COLO668 (cell line): ENCODE data around the gene PGM5.

Experiments
- DNase-seq: peaks from one replicate; lab custom pipeline; 2025; ENCODE audit not compliant: unreplicated experiment; lab: John Stamatoyannopoulos, UW

Gene PGM5

GRCh38 chr9:68431307-68431706 lies 74.9 kb downstream of the PGM5 start:
- DNase-seq: no peak

GRCh38 chr9:68433531-68434110 lies 77.2 kb downstream of the PGM5 start:
- no peak for DNase-seq

GRCh38 chr9:68437785-68438184 lies 81.4 kb downstream of the PGM5 start:
- DNase-seq: no peak

GRCh38 chr9:68443624-68444023 lies 87.2 kb downstream of the PGM5 start:
- no peak for DNase-seq

- no peak for DNase-seq
These were observed 90.4 kb downstream of the PGM5 start for GRCh38 chr9:68446836-68447235.

- no peak for DNase-seq
These were observed 91.2 kb downstream of the PGM5 start for GRCh38 chr9:68447611-68448010.

GRCh38 chr9:68454579-68455334 lies 98.3 kb downstream of the PGM5 start:
- no peak for DNase-seq

- no peak for DNase-seq
These were observed 99.0 kb downstream of the PGM5 start for GRCh38 chr9:68455451-68455850.

- DNase-seq: no peak
These were observed 101.4 kb downstream of the PGM5 start for GRCh38 chr9:68457803-68458202.

GRCh38 chr9:68458918-68459317 lies 102.5 kb downstream of the PGM5 start:
- no peak for DNase-seq

GRCh38 chr9:68462105-68462775 lies 105.8 kb downstream of the PGM5 start:
- DNase-seq: no peak

GRCh38 chr9:68470067-68470466 lies 113.7 kb downstream of the PGM5 start:
- DNase-seq: no peak

- no peak for DNase-seq
These were observed 114.2 kb downstream of the PGM5 start for GRCh38 chr9:68470634-68471033.

- DNase-seq: no peak
These were observed 115.7 kb downstream of the PGM5 start for GRCh38 chr9:68472119-68472518.

GRCh38 chr9:68473790-68474189 lies 117.4 kb downstream of the PGM5 start:
- no peak for DNase-seq

GRCh38 chr9:68476422-68476821 lies 120.0 kb downstream of the PGM5 start:
- DNase-seq: no peak

GRCh38 chr9:68476847-68477246 lies 120.4 kb downstream of the PGM5 start:
- DNase-seq: no peak

GRCh38 chr9:68480807-68481206 lies 124.4 kb downstream of the PGM5 start:
- no peak for DNase-seq

- no peak for DNase-seq
These were observed 126.1 kb downstream of the PGM5 start for GRCh38 chr9:68482548-68482947.

GRCh38 chr9:68488126-68488525 lies 131.7 kb downstream of the PGM5 start:
- DNase-seq: no peak

GRCh38 chr9:68489646-68490045 lies 133.2 kb downstream of the PGM5 start:
- DNase-seq: no peak

- no peak for DNase-seq
These were observed 136.4 kb downstream of the PGM5 start for GRCh38 chr9:68492806-68493205.
